Ovary (tissue), 9 donors: ENCODE measurements around the gene CRTAC1. TPM values are rescaled to one million over a fixed set of nuclear protein-coding genes. Genes with fewer than 3 reads are reported as not detected.
A peak's percentile ranks its signal among the peaks of the same experiment; 100 is the strongest.

ENCODE experiments used
- DNase-seq, 5 donors: peaks; one replicate each; pipeline ENCODE4 v3.0.0-alpha.2; 2019 to 2020
- H3K27ac ChIP-seq, 2 donors: fragments of 200-600 bp; one replicate each; pipeline versions ENCODE4 v1.5.1 to v1.8.0; 2019 to 2022
- H3K27me3 ChIP-seq: fragments of 200-600 bp; one replicate; pipeline ENCODE4 v1.8.0; 2022
- H3K36me3 ChIP-seq: fragments of 200-600 bp; sonication (generic); one replicate; pipeline ENCODE4 v1.5.1; 2019
- H3K4me1 ChIP-seq: one replicate; pipeline ENCODE4 v1.8.1; 2013; ENCODE audit warnings: mild to moderate bottlenecking, moderate library complexity; ENCODE audit not compliant: insufficient read depth
- H3K4me3 ChIP-seq: fragments of 200-600 bp; sonication (generic); one replicate; pipeline ENCODE4 v1.5.1; 2017
- H3K9me3 ChIP-seq, 2 donors: fragments of 200-600 bp in 1 of 2; sonication (generic) in 1 of 2; one replicate each; pipeline versions ENCODE4 v1.5.1 to v1.8.1; 2013 to 2019; ENCODE audit warnings: mild to moderate bottlenecking in 1 of 2, moderate library complexity in 1 of 2
- CTCF ChIP-seq, 3 donors: fragments of 450-650 bp in 2 of 3; fragments of 200-600 bp in 1 of 3; IDR thresholded peaks; one replicate each; pipeline versions ENCODE4 v1.5.1 to v1.8.0; 2016 to 2022; ENCODE audit warnings: antibody characterized with exemption in 3 of 3, mild to moderate bottlenecking in 1 of 3
- EP300 ChIP-seq: sonication (generic); formaldehyde crosslinking; IDR thresholded peaks from one replicate; pipeline ENCODE4 v1.6.1; 2017; ENCODE audit warnings: antibody characterized with exemption
- POLR2A ChIP-seq: fragments of 450-650 bp; IDR thresholded peaks from one replicate; pipeline ENCODE4 v1.6.1; 2017; ENCODE audit warnings: antibody characterized with exemption, mild to moderate bottlenecking, moderate library complexity
- WGBS, 3 donors: extraction: QIAGEN DNeasy Blood & Tissue Kit in 1 of 3; methylation state at CpG; one replicate each; pipeline versions ENCODE4 v1.1.5 to v1.1.7; 2013 to 2017; 5-methylcytosine and 5-hydroxymethylcytosine counted together
- intact Hi-C, 4 donors: fragments of 100-400 bp; cut with DNase I; formaldehyde crosslinking; loops; one replicate each; pipeline versions ENCODE4 v1.11.0 to v1.15.1; 2022 to 2023
- polyA plus RNA-seq, 2 donors: library from polyadenylated mRNA; stranded (reverse); fragments of 200-250 nt in 1 of 2; fragments of 350-450 nt in 1 of 2; fragmentation: Illumina TruSeq in 1 of 2; extraction: RNeasy Lipid Tissue Mini Kit (QIAGEN cat#74804) in 1 of 2; gene quantifications; one replicate each; pipeline ENCODE4 v1.2.3, GENCODE V29; 2013 to 2014
- total RNA-seq, 7 donors: library from RNA; depleted of rRNA in 2 of 7; stranded (reverse); fragments of >200 nt in 2 of 7; fragmentation: NEBNext Ultra II Directional in 3 of 7; extraction: Animal tissue kit (Norgen Biotek cat#: 25700) in 3 of 7; gene quantifications; one replicate each; pipeline versions ENCODE4 v1.1.0 to v1.2.4, GENCODE V29; 2016 to 2023
- donor health status: DM: no; HTN: no; CAD: no; lungs with moderate emphysema.
- donor health status: DM: no; HTN: no; CAD: no.
- donor health status: Bipolar disorder and iron deficiency.
- donor health status: DM: yes; HTN: yes; CAD: no.
- donor health status: DM: no; HTN: no; CAD: no.
- donor health status: DM: yes; HTN: yes; CAD: no.

The CRTAC1 gene
- total and polyA plus RNA-seq, 9 donors: 0.13 to 19.5 (median 1.6) TPM

DNA sequence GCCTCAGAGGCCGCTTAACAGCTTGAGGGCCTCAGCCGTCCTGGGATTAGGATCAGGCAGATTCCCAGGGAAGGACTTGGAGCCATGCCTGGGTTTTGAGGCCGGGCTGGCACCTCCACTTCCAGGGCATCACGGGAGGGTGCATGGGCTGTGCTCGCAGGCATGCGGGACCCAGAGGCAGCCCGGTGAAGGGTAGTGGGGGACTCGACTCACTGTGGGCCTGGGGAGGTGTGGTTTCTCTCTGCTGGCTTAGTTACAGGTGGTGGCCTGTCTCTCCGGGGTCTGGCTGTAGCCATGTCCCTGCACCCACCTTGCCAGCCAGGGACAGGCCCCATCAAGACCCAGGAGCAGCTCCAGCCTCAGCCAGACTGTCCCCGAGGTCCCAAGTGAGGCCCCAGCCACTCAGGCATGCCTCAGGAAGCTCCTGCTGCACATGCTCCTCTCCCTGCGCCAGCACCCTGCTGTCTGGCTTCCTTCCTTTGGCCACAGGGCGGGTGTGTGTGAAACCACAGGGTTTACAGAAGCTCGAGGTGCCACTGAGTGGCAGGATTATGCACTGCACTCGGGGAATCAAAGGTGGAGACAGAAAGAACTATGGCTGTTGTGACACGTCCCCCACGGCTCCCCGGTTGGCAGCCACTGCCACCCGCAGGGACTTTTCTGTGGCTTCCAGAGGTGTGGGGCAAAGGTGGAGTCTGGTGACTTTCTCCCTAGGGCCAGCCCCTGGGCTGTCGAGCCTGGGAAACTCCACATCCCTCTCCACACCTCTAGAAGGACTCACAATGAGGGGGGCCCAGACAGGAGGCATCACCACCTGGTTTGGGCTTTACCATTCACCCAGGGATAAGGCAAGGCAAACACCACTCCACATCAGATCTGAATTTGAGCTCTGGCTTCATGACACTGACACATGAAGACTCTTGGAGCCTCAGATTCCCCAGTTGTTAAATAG, 161.1 kb downstream of the CRTAC1 start:
- WGBS, 3 donors: 7 to 12% (median 10%) methylated on average over 14 to 19 of the region's 19 CpGs
- peak in 3 of 5 donors; percentile 24 to 48 (median 38) for DNase-seq
- Histone ChIP-seq H3K27me3 (no peaks in the 10 kb centered on the region), H3K9me3 (no peaks in the 10 kb centered on the region), H3K4me1 (no peaks in the 10 kb centered on the region), H3K4me3 (no peak overlapping the region), H3K27ac (no peak overlapping the region), H3K36me3 (no peaks in the 10 kb centered on the region)
- intact Hi-C loops: no loop called here
- peak in 1 of 3 donors; percentile 10 for TF ChIP-seq CTCF (IDR thresholded peaks at IDR 0.05)
- TF ChIP-seq POLR2A: no peak

- no peaks in the 10 kb centered on the region for H3K9me3 ChIP-seq
- intact Hi-C loops: no loop called here
- H3K4me1 ChIP-seq: no peaks in the 10 kb centered on the region
- no peak overlapping the region for H3K4me3 ChIP-seq
- no peaks in the 10 kb centered on the region for H3K36me3 ChIP-seq
- no peak for DNase-seq
- H3K27ac ChIP-seq: no peak overlapping the region
- TF ChIP-seq CTCF (IDR thresholded peaks at IDR 0.05): no peak
- no peak for TF ChIP-seq POLR2A
- TF ChIP-seq EP300: no peak
- 44 to 77% (median 69%) methylated on average over 3 to 4 of the region's 4 CpGs for WGBS, 3 donors
- H3K27me3 ChIP-seq: no peaks in the 10 kb centered on the region
Measured at GRCh38 chr10:97868134-97868685, 162.2 kb downstream of the CRTAC1 start.

DNA sequence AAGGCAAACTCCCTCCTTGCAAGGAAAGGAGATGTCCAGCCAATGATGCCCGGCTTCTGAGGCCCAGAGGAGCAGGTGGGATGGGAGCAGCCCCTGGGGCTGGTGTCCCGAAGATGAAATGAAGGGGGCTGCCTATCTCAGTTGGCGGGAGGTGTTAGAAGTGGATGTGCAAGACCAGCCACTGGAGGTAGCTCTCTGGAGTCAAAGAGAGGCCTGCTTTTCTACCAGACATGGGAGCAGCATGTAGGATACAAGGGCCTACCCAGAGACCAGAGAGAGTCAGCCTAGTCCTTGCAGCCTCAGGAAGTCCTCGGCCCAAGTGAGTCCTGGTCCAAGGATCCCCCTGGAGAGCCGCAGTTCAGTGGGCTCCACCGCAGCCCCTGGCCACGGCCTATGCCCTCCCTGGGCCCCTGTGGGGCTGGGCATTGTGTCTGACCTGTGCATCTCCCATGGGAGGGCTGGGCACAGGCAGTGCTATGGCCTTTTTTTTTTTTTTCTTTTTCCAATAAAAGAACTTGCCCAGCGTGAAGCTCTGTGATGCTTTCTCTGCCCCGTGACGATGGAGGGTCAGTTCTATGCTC, 163.1 kb downstream of the CRTAC1 start:
- Histone ChIP-seq H3K4me1 (no peaks in the 10 kb centered on the region), H3K27me3 (no peaks in the 10 kb centered on the region), H3K36me3 (no peaks in the 10 kb centered on the region), H3K9me3 (no peaks in the 10 kb centered on the region), H3K27ac (no peak overlapping the region), H3K4me3 (no peak overlapping the region)
- intact Hi-C loops: no loop called here
- 73 to 87% (median 80%) methylated on average over 10 of the region's 10 CpGs for WGBS, 3 donors
- no peak for DNase-seq
- no peak for TF ChIP-seq CTCF (IDR thresholded peaks at IDR 0.05)
- TF ChIP-seq POLR2A: no peak
- no peak for TF ChIP-seq EP300

- 87 to 93% (median 91%) methylated on average over 10 of the region's 10 CpGs for WGBS, 3 donors
- DNase-seq: no peak
- no peaks in the 10 kb centered on the region for H3K36me3 ChIP-seq
- H3K4me1 ChIP-seq: no peaks in the 10 kb centered on the region
- no peaks in the 10 kb centered on the region for H3K27me3 ChIP-seq
- intact Hi-C loops: no loop called here
- H3K27ac ChIP-seq: no peak overlapping the region
- H3K4me3 ChIP-seq: no peak overlapping the region
- TF ChIP-seq EP300 (no peak), CTCF (IDR thresholded peaks at IDR 0.05) (no peak), POLR2A (no peak)
- H3K9me3 ChIP-seq: no peaks in the 10 kb centered on the region
Measured at GRCh38 chr10:97866524-97867219, 163.7 kb downstream of the CRTAC1 start.
